ENCODE data around the gene HMOX2.

Gene HMOX2

DNA sequence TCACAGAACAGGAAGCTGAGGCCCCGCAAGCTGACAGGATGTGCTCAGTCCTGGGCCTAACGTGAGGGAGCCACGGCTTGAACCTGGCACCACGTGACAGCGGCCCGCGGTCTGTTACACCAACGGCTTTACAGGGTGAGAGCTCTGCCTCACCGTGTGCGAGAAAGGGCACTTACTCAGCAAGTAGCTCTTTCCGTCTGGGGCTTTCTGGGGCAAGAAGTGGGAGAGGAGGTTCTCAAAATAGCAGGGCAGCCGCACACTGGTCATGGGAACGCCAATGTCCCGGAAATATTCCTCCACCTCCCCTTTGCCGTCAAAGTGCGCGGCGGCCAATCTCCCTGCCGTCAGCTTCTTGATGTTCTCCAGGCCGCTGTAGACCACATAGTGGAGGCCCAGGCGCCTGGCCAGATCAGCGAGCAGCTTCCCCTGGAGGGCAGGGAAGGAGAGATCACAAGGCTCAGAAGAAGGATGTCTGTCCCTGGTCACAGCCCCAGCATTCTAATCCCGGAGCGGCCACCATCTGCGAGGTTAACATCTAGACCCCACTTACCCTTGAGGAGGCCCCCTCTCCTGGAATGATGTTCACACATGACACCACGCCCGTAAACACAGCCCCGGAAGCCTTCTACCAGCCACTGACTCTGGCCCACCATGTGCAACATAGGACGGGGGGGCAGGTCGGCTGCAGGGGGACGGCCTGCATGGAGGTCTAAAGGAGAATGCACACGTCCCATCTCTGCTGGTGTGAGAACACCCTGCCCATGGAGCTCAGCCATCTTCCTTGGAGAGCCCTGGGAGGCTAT lies 10.0 kb upstream of the HMOX2 start:
- DNase-seq, result peak; percentile 58

- DNase-seq, result no peak
Measured at GRCh38 chr16:4467916-4468315, 8.3 kb upstream of the HMOX2 start.

DNA sequence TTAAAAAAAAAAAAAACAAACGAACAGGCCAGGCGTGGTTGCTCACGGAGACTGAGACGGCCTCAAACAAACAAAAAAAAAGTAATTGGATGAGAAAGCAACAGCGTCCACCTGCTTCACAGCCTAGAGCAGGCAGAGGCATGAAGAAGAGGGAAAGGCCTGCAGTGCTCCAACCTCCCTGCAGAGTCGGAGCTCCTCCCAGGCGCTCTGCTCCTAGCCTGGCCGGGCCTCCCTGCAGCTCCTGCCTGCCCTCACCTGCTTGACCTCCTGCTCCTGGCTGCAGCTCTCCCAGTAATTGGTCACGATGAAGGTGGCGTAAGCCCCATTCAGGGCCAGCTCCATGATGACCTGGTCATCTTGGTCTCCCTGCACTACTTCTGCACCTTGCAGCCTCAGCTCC lies 7.2 kb upstream of the HMOX2 start:
- no peak for DNase-seq

DNA sequence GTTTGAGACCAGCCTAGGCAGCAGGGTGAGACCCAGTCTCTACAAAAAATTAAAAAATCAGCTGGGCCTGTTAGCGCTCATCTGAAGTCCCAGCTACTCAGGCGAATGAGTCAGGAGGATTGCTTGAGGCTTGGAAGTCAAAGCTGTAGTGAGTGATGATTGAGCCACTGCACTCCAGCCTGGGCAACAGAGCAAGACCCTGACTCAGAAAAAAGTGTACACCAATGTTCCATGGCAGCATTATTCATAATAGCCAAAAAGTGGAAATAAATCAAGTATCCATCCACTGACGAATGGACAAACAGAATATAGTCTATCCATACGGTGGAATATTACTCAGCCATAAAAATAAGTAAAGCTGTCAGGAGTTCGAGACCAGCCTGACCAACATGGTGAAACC lies 4.3 kb upstream of the HMOX2 start:
- DNase-seq, result no peak

DNA sequence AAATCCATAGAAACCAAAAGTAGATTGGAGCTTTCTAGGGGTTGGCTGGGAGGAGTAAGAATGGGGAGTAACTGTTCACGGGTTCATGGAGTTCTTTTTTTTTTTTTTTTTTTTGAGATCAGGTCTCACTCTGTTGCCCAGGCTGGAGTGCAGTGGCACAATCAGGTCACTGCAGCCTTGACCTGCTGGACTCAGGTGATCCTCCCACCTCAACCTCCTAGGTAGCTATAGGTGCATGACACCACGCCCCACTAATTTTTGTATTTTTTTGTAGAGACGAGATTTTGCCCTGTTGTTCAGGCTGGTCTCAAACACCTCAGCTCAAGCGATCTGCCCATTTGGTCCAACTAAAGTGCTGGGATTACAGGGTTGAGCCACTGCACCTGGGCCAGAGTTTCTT lies 3.3 kb upstream of the HMOX2 start:
- no peak for DNase-seq

DNA sequence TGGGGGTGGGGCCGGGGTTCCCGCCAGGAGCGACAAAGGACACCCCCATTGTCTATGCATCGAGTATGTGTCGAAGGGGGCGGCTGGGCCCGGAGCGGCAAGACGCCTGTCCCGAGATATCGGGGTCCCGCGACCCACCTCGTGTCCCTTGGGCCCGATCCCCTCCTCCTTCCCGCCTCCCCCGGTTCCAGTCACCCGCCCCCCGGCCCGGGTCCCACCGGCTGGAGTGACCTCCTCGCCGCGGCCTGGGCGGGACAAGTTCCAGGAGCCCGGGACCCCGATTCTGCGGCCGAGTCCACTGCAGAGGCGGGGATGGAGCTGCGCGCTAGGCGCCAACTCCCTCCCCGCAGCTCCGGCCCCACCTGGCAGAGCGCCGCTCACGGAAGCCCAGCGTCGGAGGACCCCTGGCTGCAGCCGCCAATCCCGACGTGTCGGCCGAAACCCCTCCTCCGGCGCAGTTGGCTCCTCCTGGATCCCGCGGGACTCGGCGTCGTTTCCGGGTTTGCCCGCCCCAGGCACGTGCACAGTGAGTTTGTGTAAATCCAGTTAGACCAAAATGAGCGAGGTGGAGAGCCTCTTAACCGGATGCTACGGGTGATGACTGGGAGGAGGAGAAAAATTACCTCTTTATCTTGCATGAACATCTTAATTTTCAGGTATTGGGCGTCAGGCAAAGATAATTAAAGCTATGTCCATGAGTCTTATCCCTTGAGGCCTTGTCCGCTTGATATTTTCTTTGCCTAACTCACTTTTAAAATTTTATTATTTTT lies 1.8 kb upstream of the HMOX2 start, which contains the start of gene NMRAL1:
Gene NMRAL1, minus strand, starts transcription at position 434 of the 770 bp plus-strand sequence. CDS start 493 bp downstream, outside the sequence.
- DNase-seq, result peak; percentile 96

DNA sequence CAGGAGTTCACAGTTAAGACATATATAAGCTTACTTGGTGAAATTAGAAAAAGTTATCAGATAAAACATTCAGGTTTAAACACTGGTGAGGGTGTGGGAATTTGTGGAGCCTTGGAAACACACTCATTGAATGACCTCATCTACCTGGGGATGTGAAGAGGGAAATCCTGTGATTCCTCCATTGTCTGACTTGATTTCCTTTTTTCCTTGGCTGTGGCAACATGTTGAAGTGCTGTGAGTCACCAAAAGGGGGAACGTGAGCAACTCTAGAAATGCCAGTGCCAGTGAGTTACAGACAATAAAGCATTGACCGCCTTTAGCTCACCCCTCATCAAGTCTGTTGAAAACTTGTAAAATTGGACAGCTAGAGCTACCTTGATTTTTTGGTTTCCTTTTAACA lies 1.8 kb downstream of the HMOX2 start:
- DNase-seq, result no peak

- no peak for DNase-seq
Measured at GRCh38 chr16:4481526-4481925, 5.3 kb downstream of the HMOX2 start.

- DNase-seq, result no peak
Measured at GRCh38 chr16:4481963-4482362, 5.8 kb downstream of the HMOX2 start.

DNA sequence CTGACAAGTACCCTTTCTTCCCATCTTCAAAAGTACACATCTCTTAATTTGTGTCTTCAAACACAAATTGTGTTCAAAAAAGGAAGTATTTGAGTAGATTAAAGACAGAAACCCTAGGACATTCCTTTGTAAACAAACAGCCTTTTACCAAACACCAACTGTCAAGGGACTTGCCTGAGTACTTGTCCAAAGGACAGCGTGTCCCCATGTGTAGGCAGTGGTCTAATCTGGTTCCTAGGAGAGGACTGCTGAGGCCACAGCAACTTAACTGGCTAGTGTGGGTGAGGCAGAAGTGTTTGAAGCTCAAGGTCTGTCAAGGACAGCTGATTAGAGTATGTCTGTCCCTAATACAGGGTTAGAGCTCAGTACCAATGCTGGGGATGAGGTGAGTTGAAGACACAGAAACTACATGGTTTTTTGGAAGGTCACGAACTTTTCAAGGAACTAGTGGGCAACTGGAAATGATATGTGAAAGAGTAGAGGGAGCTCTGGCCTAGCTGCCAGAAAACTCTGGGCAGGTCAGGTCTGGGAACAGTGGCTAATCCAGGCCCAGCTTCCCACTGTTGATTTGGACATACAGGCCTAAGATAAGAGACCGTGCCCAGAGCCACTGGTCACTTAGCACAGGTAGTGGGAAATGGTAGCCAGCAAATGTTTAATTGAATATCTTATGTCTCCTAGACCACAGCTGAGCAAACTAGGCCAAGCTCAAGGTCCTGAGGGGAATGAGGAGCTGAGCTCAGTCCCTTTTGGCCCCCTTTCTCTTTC lies 10.1 kb downstream of the HMOX2 start:
- DNase-seq, result no peak

DNA sequence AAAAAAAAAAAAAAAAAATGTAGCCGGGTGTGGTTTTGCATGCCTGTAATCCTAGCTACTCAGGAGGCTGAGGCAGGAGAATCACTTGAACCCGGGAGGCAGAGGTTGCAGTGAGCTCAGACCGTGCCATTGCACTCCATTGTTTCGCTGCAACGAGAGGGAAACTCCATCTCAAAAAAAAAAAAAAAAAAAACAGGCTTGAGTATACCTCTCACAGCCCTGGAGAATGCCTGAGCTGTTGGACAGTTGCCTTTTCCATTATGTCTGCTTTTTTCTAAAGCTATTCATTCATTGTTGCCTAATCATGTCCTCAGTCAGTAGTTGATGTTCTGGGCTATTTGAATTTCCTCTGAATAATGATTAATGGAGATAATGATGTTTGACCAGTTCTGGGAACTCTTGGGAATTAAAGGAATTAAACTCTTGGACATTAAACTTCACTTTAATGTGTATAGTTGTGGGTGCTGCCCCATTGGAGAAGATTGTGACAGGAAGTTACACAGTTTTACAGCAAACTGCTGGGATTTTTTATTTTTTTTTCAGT lies 11.8 kb downstream of the HMOX2 start:
- no peak for DNase-seq

DNA sequence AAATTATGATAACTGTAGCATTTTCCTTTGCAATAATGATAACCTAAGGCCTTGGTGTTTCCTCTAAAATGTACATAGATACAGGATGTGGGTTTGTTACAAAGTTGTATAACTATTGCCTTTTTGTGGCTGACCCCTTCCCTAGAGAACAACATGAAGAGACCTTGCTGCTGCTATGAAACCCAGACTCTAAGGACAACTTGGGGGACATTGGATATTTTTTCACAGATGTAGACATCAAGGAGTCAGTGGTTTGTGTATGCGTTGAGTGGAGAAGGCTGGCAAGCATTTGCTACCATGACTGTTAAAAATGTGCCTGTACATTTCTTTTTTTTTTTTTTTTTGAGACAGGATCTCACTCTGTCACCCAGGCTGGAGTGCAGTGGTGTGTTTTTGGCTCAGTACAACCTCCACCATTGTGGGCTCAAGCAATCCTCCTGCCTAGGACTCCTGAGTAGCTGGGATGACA lies 12.3 kb downstream of the HMOX2 start:
- DNase-seq, result no peak

- DNase-seq, result no peak
Measured at GRCh38 chr16:4489030-4489429, 12.8 kb downstream of the HMOX2 start.

GRCh38 chr16:4491898-4492297 lies 15.7 kb downstream of the HMOX2 start:
- no peak for DNase-seq

DNA sequence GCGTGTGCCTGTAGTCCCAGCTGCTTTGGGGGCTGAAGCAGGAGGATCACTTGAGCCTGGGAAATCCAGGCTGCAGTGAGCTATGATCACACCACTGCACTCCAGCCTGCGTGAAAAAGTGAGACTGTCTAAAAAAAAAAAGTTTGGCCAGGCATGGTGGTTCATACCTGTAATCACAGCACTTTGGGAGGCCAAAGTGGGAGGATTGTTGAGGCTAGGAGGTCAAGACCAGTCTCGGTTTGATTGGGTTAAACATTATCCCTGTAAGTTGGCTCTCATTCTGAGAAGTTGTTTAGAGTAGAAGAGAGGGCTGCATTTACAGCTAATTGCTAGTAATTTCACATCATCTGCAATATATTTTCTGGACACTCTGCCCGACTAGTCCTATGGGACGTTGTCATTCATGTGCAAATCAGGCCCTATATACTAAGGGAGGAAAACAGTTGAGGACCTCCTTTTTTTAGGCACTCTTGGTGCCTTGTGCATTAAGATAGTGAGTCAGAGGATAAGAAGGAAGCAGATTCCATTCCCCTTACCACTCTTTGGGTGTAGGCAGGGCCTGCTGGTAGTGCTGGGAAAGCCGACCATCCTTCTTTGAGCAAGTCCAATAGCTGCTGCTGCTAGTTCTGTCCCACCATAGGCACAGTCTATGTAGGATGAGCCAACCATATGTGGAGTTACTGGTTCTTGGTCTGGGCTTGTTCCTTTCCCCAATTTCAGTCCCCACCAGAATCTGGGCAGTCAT lies 18.7 kb downstream of the HMOX2 start:
- no peak for DNase-seq

DNA sequence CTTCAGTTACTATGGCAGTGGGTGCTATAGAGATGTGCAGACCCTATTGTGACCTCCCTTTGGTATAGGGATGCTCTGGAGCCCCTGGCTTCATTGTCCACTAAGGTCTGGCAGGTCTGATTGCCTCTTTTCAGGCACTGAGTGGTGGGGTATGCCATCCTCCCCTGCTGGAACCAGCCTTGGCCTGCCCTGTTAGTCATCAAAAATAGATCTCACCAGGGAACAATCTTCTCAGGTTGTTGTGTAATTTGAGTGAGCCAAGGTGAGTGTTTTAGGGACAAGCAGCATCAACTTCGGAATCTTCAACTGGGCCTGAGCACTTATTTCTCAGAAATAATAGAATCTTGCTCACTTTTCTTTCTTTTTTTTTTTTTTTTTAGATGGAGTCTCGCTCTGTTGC lies 19.6 kb downstream of the HMOX2 start:
- DNase-seq, result no peak

- DNase-seq, result no peak
Measured at GRCh38 chr16:4496305-4496704, 20.1 kb downstream of the HMOX2 start.

DNA sequence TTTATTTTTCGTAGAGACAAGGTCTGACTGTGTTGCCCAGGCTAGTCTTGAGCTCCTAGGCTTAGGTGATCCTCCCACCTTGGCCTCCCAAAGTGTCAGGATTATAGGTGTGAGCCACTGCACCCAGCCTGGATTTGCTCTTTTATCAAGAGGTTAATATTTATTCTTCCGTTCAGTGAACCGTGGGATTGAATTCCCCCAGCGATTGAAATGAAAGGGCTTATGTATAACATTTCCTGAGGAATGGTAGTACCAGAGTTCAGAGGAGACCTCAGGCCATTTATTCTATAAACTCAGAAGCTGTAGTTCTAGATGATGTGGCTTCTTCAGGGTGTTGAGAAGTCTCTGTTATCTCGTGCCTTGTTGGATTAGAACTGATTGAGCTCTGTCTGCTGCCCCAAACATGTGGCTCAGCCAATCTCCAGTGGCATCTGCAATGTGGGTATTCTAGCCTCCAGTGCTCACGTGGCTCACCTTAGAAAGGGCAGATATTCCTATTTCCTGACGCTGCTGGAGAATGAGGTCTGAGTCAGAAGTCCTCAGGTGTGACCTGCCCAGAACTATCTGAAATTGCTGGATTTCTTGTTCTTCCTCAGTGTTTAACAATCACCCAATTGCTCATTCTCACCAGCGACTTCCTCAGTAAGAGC lies 22.5 kb downstream of the HMOX2 start:
- DNase-seq, result no peak

- no peak for DNase-seq
Measured at GRCh38 chr16:4499196-4499555, 23.0 kb downstream of the HMOX2 start.

- peak; percentile 20 for DNase-seq
Measured at GRCh38 chr16:4500272-4500671, 24.1 kb downstream of the HMOX2 start.

GRCh38 chr16:4501071-4501478 lies 24.9 kb downstream of the HMOX2 start:
- DNase-seq, result no peak

Measured in activated CD4-positive, alpha-beta T cell treated with anti-CD3 and anti-CD28 coated beads for 48 hours (primary cell).